Transverse colon (tissue), 4 donors: ENCODE results near the gene CCN6. TPM values are rescaled to one million over a fixed set of nuclear protein-coding genes. Genes with fewer than 3 reads are reported as not detected.
A peak's percentile ranks its signal among the peaks of the same experiment; 100 is the strongest.

Experiments used
- DNase-seq: peaks from one replicate; pipeline ENCODE4 v3.0.0-alpha.2; 2019
- H3K27ac ChIP-seq, 4 donors: fragments of 200-600 bp; sonication (generic); 2 replicates each; pipeline ENCODE4 v1.5.1; 2016 to 2018; ENCODE audit warnings: inconsistent platforms in 4 of 4
- H3K27me3 ChIP-seq: fragments of 200-600 bp; sonication (generic); 2 replicates; pipeline ENCODE4 v1.5.1; 2017; ENCODE audit warnings: inconsistent platforms
- H3K36me3 ChIP-seq, 4 donors: fragments of 200-600 bp; sonication (generic); 2 replicates each; pipeline ENCODE4 v1.5.1; 2017 to 2019; ENCODE audit warnings: inconsistent platforms in 4 of 4
- H3K4me1 ChIP-seq, 4 donors: fragments of 200-600 bp; sonication (generic); 2 replicates each; pipeline ENCODE4 v1.5.1; 2017 to 2020; ENCODE audit warnings: inconsistent platforms in 4 of 4
- H3K4me3 ChIP-seq, 4 donors: fragments of 200-600 bp; sonication (generic); 1 replicate in 1 of 4; 2 replicates in 3 of 4; pipeline versions ENCODE4 v1.5.1 to v1.6.1; 2017 to 2019; ENCODE audit warnings: inconsistent platforms in 4 of 4
- H3K9me3 ChIP-seq, 2 donors: fragments of 200-600 bp; sonication (generic); 2 replicates each; pipeline ENCODE4 v1.5.1; 2017 to 2019; ENCODE audit warnings: inconsistent platforms in 2 of 2
- EP300 ChIP-seq: sonication (generic); formaldehyde crosslinking; IDR thresholded peaks from one replicate; pipeline ENCODE4 v1.6.1; 2017; ENCODE audit warnings: antibody characterized with exemption, low read depth
- POLR2A ChIP-seq: fragments of 450-650 bp; IDR thresholded peaks from one replicate; pipeline ENCODE4 v1.6.1; 2016; ENCODE audit warnings: antibody characterized with exemption, mild to moderate bottlenecking, moderate library complexity
- POLR2AphosphoS5 ChIP-seq, 3 donors: sonication (generic); formaldehyde crosslinking; IDR thresholded peaks; one replicate each; pipeline ENCODE4 v1.6.1; 2016; ENCODE audit warnings: antibody characterized with exemption in 3 of 3
- WGBS, 2 donors: methylation state at CpG; one replicate each; pipeline ENCODE4 v1.1.5; 2018; ENCODE audit warnings: low coverage in 1 of 2; 5-methylcytosine and 5-hydroxymethylcytosine counted together
- in situ Hi-C, 4 donors: fragments of 200-750 bp; cut with MboI; loops; one replicate each; pipeline versions ENCODE4 v1.15.0 to v1.15.1; 2017; ENCODE audit warnings: low sequenced_read_pairs in 3 of 4, low pct_ligation_motif_present in 1 of 4, low pct_unique_long_range_greater_than_20kb in 1 of 4
- intact Hi-C: fragments of 100-400 bp; cut with DNase I; formaldehyde crosslinking; loops from one replicate; pipeline ENCODE4 v1.15.1; 2023; ENCODE audit warnings: low total_unique reads
- total RNA-seq, 4 donors: library from RNA; depleted of rRNA; stranded (reverse); fragments of >200 nt; gene quantifications; one replicate each; pipeline ENCODE4 v1.1.0, GENCODE V29; 2016
- TF ChIP-seq, protein P1 (sequence below), 5 experiments: fragments of 200-600 bp in 3 of 5; fragments of 450-650 bp in 2 of 5; sonication (generic) in 3 of 5; IDR thresholded peaks; 1 replicate in 2 of 5; 2 replicates in 3 of 5; pipeline ENCODE4 v1.5.1; 2016 to 2017; ENCODE audit warnings: antibody characterized with exemption in 5 of 5, inconsistent platforms in 3 of 5, mild to moderate bottlenecking in 2 of 5, moderate library complexity in 1 of 5

CCN6 gene
- total RNA-seq, 4 donors from 2014 or later: not detected

DNA sequence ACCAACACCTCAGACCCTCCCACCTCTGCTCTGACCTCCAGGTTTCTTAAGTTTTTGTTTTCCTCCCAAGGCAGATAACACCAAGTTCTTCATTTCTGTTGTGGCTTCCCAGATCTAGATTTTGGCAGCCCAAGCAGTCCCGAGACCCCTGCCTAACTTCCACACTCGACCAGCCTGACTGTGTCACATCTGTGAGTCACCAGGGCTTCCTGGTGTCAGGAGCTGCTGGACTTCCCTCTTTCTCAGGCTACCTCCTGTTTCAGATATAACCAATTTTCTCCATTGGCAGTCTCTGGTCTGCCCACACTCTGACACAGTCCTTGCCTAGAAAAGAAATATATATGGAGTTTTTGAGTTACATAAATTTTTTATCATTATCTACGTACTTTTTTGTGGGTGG lies 46.1 kb upstream of the CCN6 start:
- intact Hi-C loops (no loop called here), in situ Hi-C loops (no loop called here)
- H3K27ac ChIP-seq: peak overlapping the region; percentile 34 to 59 (median 49)
- peak; percentile 11 for DNase-seq
- WGBS, 2 donors: 19 to 61% methylated on average over 2 to 3 of the region's 3 CpGs
- no peaks in the 10 kb centered on the region for H3K36me3 ChIP-seq
- no peak overlapping the region for H3K4me3 ChIP-seq
- H3K27me3 ChIP-seq: no peaks in the 10 kb centered on the region
- TF ChIP-seq, protein P1, sequence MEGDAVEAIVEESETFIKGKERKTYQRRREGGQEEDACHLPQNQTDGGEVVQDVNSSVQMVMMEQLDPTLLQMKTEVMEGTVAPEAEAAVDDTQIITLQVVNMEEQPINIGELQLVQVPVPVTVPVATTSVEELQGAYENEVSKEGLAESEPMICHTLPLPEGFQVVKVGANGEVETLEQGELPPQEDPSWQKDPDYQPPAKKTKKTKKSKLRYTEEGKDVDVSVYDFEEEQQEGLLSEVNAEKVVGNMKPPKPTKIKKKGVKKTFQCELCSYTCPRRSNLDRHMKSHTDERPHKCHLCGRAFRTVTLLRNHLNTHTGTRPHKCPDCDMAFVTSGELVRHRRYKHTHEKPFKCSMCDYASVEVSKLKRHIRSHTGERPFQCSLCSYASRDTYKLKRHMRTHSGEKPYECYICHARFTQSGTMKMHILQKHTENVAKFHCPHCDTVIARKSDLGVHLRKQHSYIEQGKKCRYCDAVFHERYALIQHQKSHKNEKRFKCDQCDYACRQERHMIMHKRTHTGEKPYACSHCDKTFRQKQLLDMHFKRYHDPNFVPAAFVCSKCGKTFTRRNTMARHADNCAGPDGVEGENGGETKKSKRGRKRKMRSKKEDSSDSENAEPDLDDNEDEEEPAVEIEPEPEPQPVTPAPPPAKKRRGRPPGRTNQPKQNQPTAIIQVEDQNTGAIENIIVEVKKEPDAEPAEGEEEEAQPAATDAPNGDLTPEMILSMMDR (IDR thresholded peaks at IDR 0.05): no peak
- TF ChIP-seq POLR2A (no peak), EP300 (no peak), POLR2AphosphoS5 (IDR thresholded peaks at IDR 0.05) (no peak)
- no peaks in the 10 kb centered on the region for H3K9me3 ChIP-seq
- H3K4me1 ChIP-seq: peaks cover 0 to 18% (median 2%) of the 10 kb centered on the region in 4 donors

DNA sequence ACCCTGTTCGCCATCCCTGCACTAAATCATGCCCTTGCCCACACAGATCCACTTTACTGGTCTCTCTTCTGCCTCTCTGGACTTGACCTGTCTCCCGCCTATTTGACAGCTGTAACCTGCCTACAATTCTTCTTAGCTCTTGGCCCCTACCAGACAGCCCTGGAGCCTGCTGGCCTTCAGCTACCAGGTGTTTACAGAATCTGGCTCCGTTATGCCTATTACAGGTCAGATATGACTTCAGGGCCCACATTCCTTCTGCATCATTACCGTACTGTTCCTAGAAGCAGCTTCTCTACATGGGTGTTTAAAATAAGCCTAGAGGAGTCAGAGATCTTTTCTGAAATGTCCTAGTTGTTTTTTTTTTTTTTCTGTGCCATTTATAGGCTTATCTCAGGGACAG lies 45.4 kb upstream of the CCN6 start:
- in situ Hi-C loops: no loop called here
- Histone ChIP-seq H3K36me3 (no peaks in the 10 kb centered on the region), H3K9me3 (no peaks in the 10 kb centered on the region), H3K4me1 (peaks cover 0 to 18% (median 2%) of the 10 kb centered on the region in 4 donors), H3K4me3 (no peak overlapping the region), H3K27me3 (no peaks in the 10 kb centered on the region), H3K27ac (peak overlapping the region in 3 of 4 donors; percentile 34 to 59 (median 51))
- intact Hi-C loops: no loop called here
- TF ChIP-seq POLR2A: no peak
- no peak for TF ChIP-seq EP300
- TF ChIP-seq, protein P1 (IDR thresholded peaks at IDR 0.05): no peak
- no peak for TF ChIP-seq POLR2AphosphoS5 (IDR thresholded peaks at IDR 0.05)
- no peak for DNase-seq
- 86 to 90% methylated on average over 4 of the region's 4 CpGs for WGBS, 2 donors

DNA sequence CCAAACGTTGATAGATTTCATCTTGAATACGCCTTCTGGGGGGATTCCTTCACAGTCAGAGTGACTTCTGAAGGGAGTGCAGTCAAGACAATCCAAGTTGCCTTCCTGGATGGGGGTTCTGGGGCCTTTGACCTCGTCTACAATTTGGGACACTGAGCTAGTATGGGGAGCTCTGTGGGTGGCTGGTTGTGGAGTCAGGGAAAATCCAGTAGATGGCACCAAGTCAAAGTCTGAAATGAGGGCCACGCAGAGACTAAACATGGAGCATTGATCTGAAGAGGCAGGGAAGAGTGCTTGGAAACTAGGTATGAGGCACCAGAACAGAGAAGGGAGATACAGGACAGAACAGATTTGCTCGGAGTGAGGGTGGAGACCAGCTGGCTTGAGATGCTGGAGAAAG lies 43.6 kb upstream of the CCN6 start:
- Histone ChIP-seq H3K27me3 (no peaks in the 10 kb centered on the region), H3K36me3 (no peaks in the 10 kb centered on the region), H3K4me1 (peaks cover 0 to 20% (median 7%) of the 10 kb centered on the region in 4 donors), H3K27ac (no peak overlapping the region), H3K4me3 (no peak overlapping the region), H3K9me3 (no peaks in the 10 kb centered on the region)
- no peak for DNase-seq
- TF ChIP-seq, protein P1 (IDR thresholded peaks at IDR 0.05): peak in 1 of 5 experiments; percentile 6
- TF ChIP-seq EP300 (no peak), POLR2A (no peak), POLR2AphosphoS5 (IDR thresholded peaks at IDR 0.05) (no peak)
- WGBS, 2 donors: 63 to 83% methylated on average over 1 to 5 of the region's 5 CpGs
- intact Hi-C loops: no loop called here
- in situ Hi-C loops: no loop called here

DNA sequence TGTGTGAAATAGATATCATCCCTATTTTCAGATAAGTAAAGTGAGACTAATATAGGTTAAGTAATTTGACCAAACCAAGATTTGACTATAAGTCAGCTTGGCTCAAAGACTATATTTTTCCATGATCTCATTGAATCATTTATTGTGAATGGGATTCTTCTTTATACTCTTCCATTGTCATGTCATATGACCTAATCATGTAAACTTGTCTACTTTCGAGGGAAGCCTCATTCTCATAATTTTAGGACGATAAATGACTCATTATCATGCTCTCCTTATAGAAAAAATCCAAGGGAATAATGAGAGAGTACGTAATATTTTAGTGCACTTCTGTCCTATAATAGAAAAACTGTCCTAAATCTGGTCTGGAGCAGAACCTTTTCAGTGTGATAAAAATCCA lies 40.9 kb upstream of the CCN6 start:
- no peaks in the 10 kb centered on the region for H3K36me3 ChIP-seq
- intact Hi-C loops (no loop called here), in situ Hi-C loops (no loop called here)
- peaks cover 0 to 14% (median 5%) of the 10 kb centered on the region in 4 donors for H3K4me1 ChIP-seq
- DNase-seq: no peak
- no peak overlapping the region for H3K4me3 ChIP-seq
- H3K9me3 ChIP-seq: no peaks in the 10 kb centered on the region
- 87 to 89% methylated on average over 3 of the region's 3 CpGs for WGBS, 2 donors
- no peak overlapping the region for H3K27ac ChIP-seq
- H3K27me3 ChIP-seq: no peaks in the 10 kb centered on the region
- TF ChIP-seq EP300 (no peak), POLR2AphosphoS5 (IDR thresholded peaks at IDR 0.05) (no peak), POLR2A (no peak)
- TF ChIP-seq, protein P1 (IDR thresholded peaks at IDR 0.05): no peak
